HG03045 (cell line): ENCODE results near the gene THAP8.
A peak's percentile ranks its signal among the peaks of the same experiment; 100 is the strongest.

ENCODE experiments used
- ATAC-seq: cut with Tn5 transposase; IDR thresholded peaks from one replicate; pipeline ENCODE4 v1.9.1; 2021; ENCODE audit warnings: mild to moderate bottlenecking, moderate library complexity; ENCODE audit not compliant: unreplicated experiment

Gene THAP8

GRCh38 chr19:35995048-35995993 is 58.8 kb downstream of the THAP8 start, which contains the start of gene SDHAF1:
Gene SDHAF1 (plus strand): TSS chr19:35995188. CDS start chr19:35995275, 87 bp downstream.
- ATAC-seq, result peak; percentile 78

GRCh38 chr19:35993923-35994598 is 60.0 kb downstream of the THAP8 start:
- no peak for ATAC-seq

GRCh38 chr19:35992907-35993765 is 60.9 kb downstream of the THAP8 start:
- ATAC-seq, result no peak

- no peak for ATAC-seq
Measured at GRCh38 chr19:35991731-35992450, 62.2 kb downstream of the THAP8 start.

- ATAC-seq, result no peak
Measured at GRCh38 chr19:35990771-35991730, 63.0 kb downstream of the THAP8 start.

- no peak for ATAC-seq
Measured at GRCh38 chr19:35990156-35990555, 63.9 kb downstream of the THAP8 start.

GRCh38 chr19:35988824-35989223 is 65.3 kb downstream of the THAP8 start:
- no peak for ATAC-seq

GRCh38 chr19:35987571-35987896 is 66.6 kb downstream of the THAP8 start:
- ATAC-seq, result no peak

- ATAC-seq, result no peak
Measured at GRCh38 chr19:35986664-35987570, 67.2 kb downstream of the THAP8 start.

GRCh38 chr19:35986111-35986510 is 68.0 kb downstream of the THAP8 start:
- no peak for ATAC-seq
